GM12878 (cell line): Measurements from ENCODE around the gene ZNF282. TPM values are rescaled to one million over a fixed set of nuclear protein-coding genes. Genes with fewer than 3 reads are reported as not detected.

Experiments
- ATAC-seq: fragments of 200-7000 bp; cut with Tn5 transposase; 3 replicates; pipeline ENCODE4 v1.9.1; 2020; ENCODE audit warnings: mild to moderate bottlenecking, moderate library complexity
- BruUV-seq: library from RNA; stranded (reverse); fragments of 400-500 nt; replicated peaks from 2 replicates; lab custom pipeline; 2021; lab: Mats Ljungman, UMichigan
- CTCF ChIA-PET: fragments of 300-600 bp; sonication (Branson Sonifier 250); formaldehyde crosslinking; extraction: SDS; loops from one replicate; lab custom pipeline; 2021; ENCODE audit warnings: inconsistent platforms; lab: Yijun Ruan, JAX
- POLR2A ChIA-PET: fragments of 350-600 bp; formaldehyde crosslinking; extraction: SDS; loops from one replicate; lab custom pipeline; 2021; ENCODE audit warnings: inconsistent platforms; lab: Charles Lee
- RAD21 ChIA-PET: fragments of 300-600 bp; sonication (Branson Sonifier 250); formaldehyde crosslinking; loops from one replicate; lab custom pipeline; 2023; ENCODE audit warnings: antibody characterized with exemption; ENCODE audit not compliant: unreplicated experiment; lab: Charles Lee
- SMC1A ChIA-PET: fragments of 300-600 bp; sonication (Branson Sonifier 250); formaldehyde crosslinking; loops from one replicate; lab custom pipeline; 2023; ENCODE audit not compliant: unreplicated experiment, uncharacterized antibody; lab: Charles Lee
- DNase-seq: peaks from one replicate; pipeline ENCODE4 v3.0.0-alpha.2; 2011; ENCODE audit warnings: low read depth, low spot score
- FAIRE-seq: peaks from 3 replicates; lab custom pipeline; 2011; peaks lifted over from hg19 to GRCh38; lab: Jason Lieb, UNC
- H2AFZ ChIP-seq: 2 replicates; pipeline ENCODE4 v1.6.0; 2011; ENCODE audit warnings: low read depth, low read length, control low read depth; ENCODE audit not compliant: control insufficient read depth
- H3K27ac ChIP-seq: 2 replicates; pipeline ENCODE4 v1.5.1; 2011; ENCODE audit warnings: control low read depth; ENCODE audit not compliant: control insufficient read depth, insufficient read depth
- H3K27me3 ChIP-seq, 2 experiments: replicated peaks in 1 of 2; 2 replicates each; pipeline versions ENCODE4 v1.6.0 to v1.6.1; 2011; ENCODE audit warnings: low read length in 1 of 2; ENCODE audit not compliant: control insufficient read depth in 2 of 2, insufficient read depth in 2 of 2
- H3K36me3 ChIP-seq, 2 experiments: 2 replicates each; pipeline ENCODE4 v1.5.1; 2011; ENCODE audit warnings: low read length in 1 of 2; ENCODE audit not compliant: control insufficient read depth in 2 of 2, insufficient read depth in 2 of 2
- H3K4me1 ChIP-seq: 2 replicates; pipeline ENCODE4 v1.6.1; 2011; ENCODE audit warnings: mild to moderate bottlenecking, low read length, moderate library complexity, mixed read lengths; ENCODE audit not compliant: control insufficient read depth, insufficient read depth
- H3K4me2 ChIP-seq: 2 replicates; pipeline ENCODE4 v1.6.0; 2011; ENCODE audit warnings: control low read depth; ENCODE audit not compliant: control insufficient read depth, insufficient read depth
- H3K4me3 ChIP-seq: fragments of 200-600 bp; sonication (generic); 2 replicates; pipeline ENCODE4 v1.5.1; 2016
- H3K79me2 ChIP-seq: 2 replicates; pipeline ENCODE4 v1.6.0; 2011; ENCODE audit warnings: low read length; ENCODE audit not compliant: control insufficient read depth, insufficient read depth
- H3K9ac ChIP-seq: 2 replicates; pipeline ENCODE4 v1.8.0; 2011; ENCODE audit warnings: low read length, control low read depth, mixed read lengths; ENCODE audit not compliant: control insufficient read depth, insufficient read depth
- H3K9me3 ChIP-seq: replicated peaks from 3 replicates; pipeline ENCODE4 v1.5.1; 2011; ENCODE audit warnings: mild to moderate bottlenecking, low read length; ENCODE audit not compliant: control insufficient read depth, insufficient read depth
- H4K20me1 ChIP-seq: 2 replicates; pipeline ENCODE4 v1.6.0; 2011; ENCODE audit not compliant: control insufficient read depth, insufficient read depth
- DPF2 ChIP-seq: fragments of 450-650 bp; IDR thresholded peaks from 2 replicates; pipeline ENCODE4 v1.6.1; 2017; ENCODE audit warnings: mild to moderate bottlenecking
- IKZF1 ChIP-seq: fragments of 450-650 bp; conservative IDR thresholded peaks from 2 replicates; pipeline ENCODE4 v1.6.1; 2017; ENCODE audit warnings: antibody characterized with exemption, mild to moderate bottlenecking
- KAT2A ChIP-seq: conservative IDR thresholded peaks from 2 replicates; pipeline ENCODE4 v1.6.1; 2011; ENCODE audit warnings: low read depth, low read length; ENCODE audit not compliant: control insufficient read depth
- MTA2 ChIP-seq: fragments of 450-650 bp; IDR thresholded peaks from 2 replicates; pipeline ENCODE4 v1.6.1; 2016; ENCODE audit warnings: low read depth, mild to moderate bottlenecking, moderate library complexity
- NBN ChIP-seq: fragments of 450-650 bp; IDR thresholded peaks from 2 replicates; pipeline ENCODE4 v1.6.1; 2016
- RB1 ChIP-seq: fragments of 450-650 bp; formaldehyde crosslinking; IDR thresholded peaks from 2 replicates; pipeline ENCODE4 v1.6.1; 2017; ENCODE audit warnings: mild to moderate bottlenecking, borderline replicate concordance
- YBX1 ChIP-seq: fragments of 450-650 bp; IDR thresholded peaks from 2 replicates; pipeline ENCODE4 v1.6.1; 2016; ENCODE audit warnings: antibody characterized with exemption
- WGBS: methylation state at CpG from one replicate; pipeline ENCODE4 v1.1.6; 2016; ENCODE audit warnings: low lambda C conversion rate; ENCODE audit not compliant: insufficient replicate concordance, insufficient coverage; ENCODE audit errors: missing lambda C conversion rate; 5-methylcytosine and 5-hydroxymethylcytosine counted together
- in situ Hi-C: fragments of 300-500 bp; cut with MboI; formaldehyde crosslinking; loops from 9 replicates; pipeline ENCODE4 v1.14.3; 2018; ENCODE audit warnings: mixed read lengths
- intact Hi-C: fragments of 100-400 bp; cut with micrococcal nuclease; formaldehyde crosslinking; loops from one replicate; pipeline ENCODE4 v1.14.2; 2022; ENCODE audit not compliant: unreplicated experiment
- polyA plus RNA-seq, 11 experiments: library from polyadenylated mRNA; depleted of rRNA in 4 of 11; unstranded in 6 of 11; stranded (reverse) in 5 of 11; fragments of >200 nt; fragmentation: Nextera tagmentation in 4 of 11; fragmentation: Illumina TruSeq in 1 of 11; extraction: Ambion mirVana in 4 of 11; extraction: Trizol in 1 of 11; gene quantifications; 1 replicate in 1 of 11; 2 replicates in 10 of 11; pipeline versions ENCODE4 v1.2.1 to v1.2.3, GENCODE V29; 2011 to 2016; ENCODE audit warnings: inconsistent platforms in 2 of 11, missing spikeins in 2 of 11, low read depth in 1 of 11
- total RNA-seq, 4 experiments: library from RNA; depleted of rRNA in 3 of 4; stranded (reverse); fragments of >200 nt in 3 of 4; fragmentation: Illumina TruSeq in 1 of 4; extraction: Trizol in 1 of 4; gene quantifications; 2 replicates each; pipeline versions ENCODE4 v1.2.1 to v1.2.3, GENCODE V29; 2013 to 2021
- TF ChIP-seq, protein P1 (sequence below): fragments of 450-650 bp; conservative IDR thresholded peaks from 2 replicates; pipeline ENCODE4 v1.6.1; 2017; ENCODE audit warnings: mild to moderate bottlenecking, moderate library complexity
- TF ChIP-seq, protein P2 (sequence below): IDR thresholded peaks from 2 replicates; pipeline ENCODE4 v1.6.1; 2011; ENCODE audit warnings: low read depth, mild to moderate bottlenecking, low read length, moderate library complexity, borderline replicate concordance; ENCODE audit errors: extremely low read depth

ZNF282 gene
- total and polyA plus RNA-seq, 10 of the 15 experiments (the other 5 are each of a cell fraction or from before 2014, with no cell fraction given), result 0.35 to 28.4 (median 8.1) TPM

GRCh38 chr7:149172534-149172920 lies 22.8 kb upstream of the ZNF282 start:
- Histone ChIP-seq H3K79me2 (no peaks in the 10 kb centered on the region), H3K9me3 (no peaks in the 10 kb centered on the region), H4K20me1 (no peaks in the 10 kb centered on the region), H3K4me3 (no peak overlapping the region), H3K36me3 (peaks cover 8 to 21% of the 10 kb centered on the region in 2 experiments), H3K4me1 (no peaks in the 10 kb centered on the region), H3K9ac (no peak overlapping the region), H3K27me3 (no peaks in the 10 kb centered on the region), H3K27ac (no peak overlapping the region), H3K4me2 (no peak overlapping the region), H2AFZ (no peak overlapping the region)
- intact Hi-C loops, result no loop called here
- CTCF ChIA-PET, result no interaction called here
- DNase-seq (no peak), ATAC-seq (no peak), FAIRE-seq (no peak)
- TF ChIP-seq MTA2, result no peak
- TF ChIP-seq, protein P1, sequence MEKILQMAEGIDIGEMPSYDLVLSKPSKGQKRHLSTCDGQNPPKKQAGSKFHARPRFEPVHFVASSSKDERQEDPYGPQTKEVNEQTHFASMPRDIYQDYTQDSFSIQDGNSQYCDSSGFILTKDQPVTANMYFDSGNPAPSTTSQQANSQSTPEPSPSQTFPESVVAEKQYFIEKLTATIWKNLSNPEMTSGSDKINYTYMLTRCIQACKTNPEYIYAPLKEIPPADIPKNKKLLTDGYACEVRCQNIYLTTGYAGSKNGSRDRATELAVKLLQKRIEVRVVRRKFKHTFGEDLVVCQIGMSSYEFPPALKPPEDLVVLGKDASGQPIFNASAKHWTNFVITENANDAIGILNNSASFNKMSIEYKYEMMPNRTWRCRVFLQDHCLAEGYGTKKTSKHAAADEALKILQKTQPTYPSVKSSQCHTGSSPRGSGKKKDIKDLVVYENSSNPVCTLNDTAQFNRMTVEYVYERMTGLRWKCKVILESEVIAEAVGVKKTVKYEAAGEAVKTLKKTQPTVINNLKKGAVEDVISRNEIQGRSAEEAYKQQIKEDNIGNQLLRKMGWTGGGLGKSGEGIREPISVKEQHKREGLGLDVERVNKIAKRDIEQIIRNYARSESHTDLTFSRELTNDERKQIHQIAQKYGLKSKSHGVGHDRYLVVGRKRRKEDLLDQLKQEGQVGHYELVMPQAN, result no peak
- TF ChIP-seq RB1, result no peak
- TF ChIP-seq YBX1, result no peak
- no peak for TF ChIP-seq KAT2A
- no peak for TF ChIP-seq IKZF1
- TF ChIP-seq, protein P2, sequence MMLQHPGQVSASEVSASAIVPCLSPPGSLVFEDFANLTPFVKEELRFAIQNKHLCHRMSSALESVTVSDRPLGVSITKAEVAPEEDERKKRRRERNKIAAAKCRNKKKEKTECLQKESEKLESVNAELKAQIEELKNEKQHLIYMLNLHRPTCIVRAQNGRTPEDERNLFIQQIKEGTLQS, result no peak
- no peak for TF ChIP-seq DPF2
- no peak for TF ChIP-seq NBN
- RAD21 ChIA-PET, result interaction anchor here (0.8 kb wide), 1 partner anchor 13 kb away, joined by 3 read pairs; no protein-coding TSS in a partner anchor
- in situ Hi-C loops, result no loop called here
- POLR2A ChIA-PET, result no interaction called here
- WGBS, result 100% methylated on average over 1 of the region's 1 CpG
- no TSS peak for BruUV-seq
- SMC1A ChIA-PET, result no interaction called here
